ENCODE results near the gene MLN.
A peak's percentile ranks its signal among the peaks of the same experiment; 100 is the strongest.
"Not testable (repeated sequence)": the region's sequence is repeated elsewhere in the genome, so short reads cannot be mapped to it uniquely, and the experiment has no call there.

MLN gene

DNA sequence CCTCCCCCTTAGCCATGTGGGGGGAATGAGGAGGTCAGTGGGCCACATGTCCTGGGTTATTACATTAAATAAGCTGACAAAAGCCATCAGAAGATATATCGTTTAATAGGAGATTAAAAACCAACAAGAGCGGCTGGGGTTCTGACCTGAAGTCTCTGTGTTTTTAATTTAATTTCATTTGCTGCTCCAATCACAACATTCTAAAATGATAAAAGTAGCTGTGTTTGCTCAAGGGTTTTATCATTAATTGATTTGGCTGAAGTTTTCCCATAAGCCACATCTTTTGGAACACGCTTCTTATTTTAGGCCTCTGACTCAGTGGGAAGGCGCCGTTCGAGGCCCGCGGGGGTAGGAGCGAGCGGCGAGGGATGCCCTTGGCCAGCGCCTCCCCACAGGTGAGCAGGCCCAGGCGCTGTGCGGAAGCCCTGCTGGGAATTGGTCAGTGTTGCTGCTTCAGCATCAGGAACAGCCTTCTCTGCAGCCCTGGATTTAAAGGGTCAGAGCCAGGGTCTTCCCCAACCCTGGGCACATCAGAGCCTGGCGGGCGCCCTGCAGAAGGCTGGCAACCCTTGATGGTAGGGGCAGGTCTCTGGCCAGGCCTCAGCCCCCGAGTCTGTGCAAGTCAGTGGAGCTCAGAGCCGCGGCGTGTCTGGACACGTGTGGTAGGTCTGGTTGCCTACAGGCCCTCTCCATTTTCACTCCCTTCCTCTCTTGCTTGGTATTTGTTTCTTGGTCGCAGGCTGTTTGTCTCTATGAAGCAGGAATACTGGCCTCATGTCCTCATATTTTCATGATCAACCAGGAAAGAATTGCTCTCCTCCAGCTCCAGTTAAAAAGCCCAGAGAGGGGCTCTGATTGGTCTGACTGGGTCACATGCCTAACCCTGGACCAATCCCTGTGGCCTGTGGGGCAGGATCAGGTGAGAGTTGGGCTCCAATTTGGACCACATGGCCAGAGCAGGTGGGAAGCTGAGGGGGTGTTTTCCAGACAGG lies 30.9 kb upstream of the MLN start:
- DNase-seq, result no peak

DNA sequence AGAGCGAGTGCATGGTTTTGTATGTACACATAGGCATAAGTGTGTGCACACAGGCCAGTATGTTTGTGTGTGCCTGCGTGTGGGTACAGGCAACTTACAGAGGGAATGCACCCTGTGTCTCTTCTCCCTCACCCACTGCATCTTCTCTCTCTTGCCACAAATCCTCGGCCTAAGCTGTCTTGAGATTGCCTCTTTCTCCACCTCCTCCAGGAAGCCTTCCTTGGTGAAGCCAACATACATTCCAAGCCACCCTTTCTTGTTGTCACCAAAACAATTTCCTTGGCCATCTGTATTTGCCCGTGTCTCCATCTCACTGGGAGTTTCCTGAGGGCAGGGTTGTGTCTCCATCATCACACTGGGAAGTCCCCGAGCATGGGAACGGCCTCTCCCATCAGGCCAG lies 29.8 kb upstream of the MLN start:
- DNase-seq, result no peak

DNA sequence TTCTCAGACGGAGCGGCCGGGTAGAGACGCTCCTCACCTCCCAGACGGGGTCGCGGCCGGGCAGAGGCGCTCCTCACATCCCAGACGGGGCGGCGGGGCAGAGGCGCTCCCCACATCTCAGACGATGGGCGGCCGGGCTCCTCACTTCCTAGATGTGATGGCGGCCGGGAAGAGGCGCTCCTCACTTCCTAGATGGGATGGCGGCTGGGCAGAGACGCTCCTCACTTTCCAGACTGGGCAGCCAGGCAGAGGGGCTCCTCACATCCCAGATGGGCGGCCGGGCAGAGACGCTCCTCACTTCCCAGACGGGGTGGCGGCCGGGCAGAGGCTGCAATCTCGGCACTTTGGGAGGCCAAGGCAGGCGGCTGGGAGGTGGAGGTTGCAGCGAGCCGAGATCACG lies 29.0 kb upstream of the MLN start:
- not testable (repeated sequence) for DNase-seq

DNA sequence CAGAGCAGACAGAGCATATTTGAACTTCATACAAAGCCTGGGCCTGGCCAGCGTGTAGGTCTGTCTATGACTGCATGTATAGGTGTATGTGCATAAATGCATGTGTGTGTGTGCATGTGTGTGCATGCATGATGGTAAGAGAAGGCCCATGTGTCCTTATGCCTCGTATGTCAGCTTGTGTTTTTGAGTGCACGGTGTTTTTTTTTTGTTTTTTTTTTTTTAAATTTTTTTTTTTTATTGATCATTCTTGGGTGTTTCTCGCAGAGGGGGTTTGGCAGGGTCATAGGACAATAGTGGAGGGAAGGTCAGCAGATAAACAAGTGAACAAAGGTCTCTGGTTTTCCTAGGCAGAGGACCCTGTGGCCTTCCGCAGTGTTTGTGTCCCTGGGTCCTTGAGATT lies 27.9 kb upstream of the MLN start:
- not testable (repeated sequence) for DNase-seq

DNA sequence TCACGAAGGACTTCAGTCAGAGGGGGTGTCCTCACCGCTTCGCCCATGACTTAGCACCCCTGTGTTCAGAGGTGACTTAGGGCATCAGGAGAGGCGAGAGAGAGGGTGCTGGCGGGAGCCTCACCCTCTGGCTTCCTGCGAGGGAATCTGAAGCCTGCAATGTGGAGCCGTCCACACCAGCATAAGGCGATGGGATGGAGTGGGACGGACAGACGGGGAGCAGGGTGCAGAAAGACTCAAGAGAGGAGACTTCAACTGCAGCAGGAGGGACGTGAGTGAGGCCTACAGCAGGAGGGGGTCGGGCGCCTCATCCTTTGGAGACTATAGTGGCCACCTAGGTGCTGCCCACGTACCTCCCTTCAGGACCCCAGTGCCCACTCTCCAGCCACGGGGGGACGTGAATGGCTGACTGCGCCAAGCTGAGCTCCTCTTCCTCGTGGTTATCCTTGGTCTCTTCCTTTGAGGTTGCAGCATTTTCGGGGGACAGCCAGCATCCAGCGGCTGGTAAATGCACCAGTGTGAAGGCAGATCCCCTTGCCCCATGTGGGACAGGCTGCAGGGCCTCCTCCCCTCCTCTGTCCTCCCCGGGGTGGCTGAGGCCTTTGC lies 26.9 kb upstream of the MLN start:
- DNase-seq, result no peak

DNA sequence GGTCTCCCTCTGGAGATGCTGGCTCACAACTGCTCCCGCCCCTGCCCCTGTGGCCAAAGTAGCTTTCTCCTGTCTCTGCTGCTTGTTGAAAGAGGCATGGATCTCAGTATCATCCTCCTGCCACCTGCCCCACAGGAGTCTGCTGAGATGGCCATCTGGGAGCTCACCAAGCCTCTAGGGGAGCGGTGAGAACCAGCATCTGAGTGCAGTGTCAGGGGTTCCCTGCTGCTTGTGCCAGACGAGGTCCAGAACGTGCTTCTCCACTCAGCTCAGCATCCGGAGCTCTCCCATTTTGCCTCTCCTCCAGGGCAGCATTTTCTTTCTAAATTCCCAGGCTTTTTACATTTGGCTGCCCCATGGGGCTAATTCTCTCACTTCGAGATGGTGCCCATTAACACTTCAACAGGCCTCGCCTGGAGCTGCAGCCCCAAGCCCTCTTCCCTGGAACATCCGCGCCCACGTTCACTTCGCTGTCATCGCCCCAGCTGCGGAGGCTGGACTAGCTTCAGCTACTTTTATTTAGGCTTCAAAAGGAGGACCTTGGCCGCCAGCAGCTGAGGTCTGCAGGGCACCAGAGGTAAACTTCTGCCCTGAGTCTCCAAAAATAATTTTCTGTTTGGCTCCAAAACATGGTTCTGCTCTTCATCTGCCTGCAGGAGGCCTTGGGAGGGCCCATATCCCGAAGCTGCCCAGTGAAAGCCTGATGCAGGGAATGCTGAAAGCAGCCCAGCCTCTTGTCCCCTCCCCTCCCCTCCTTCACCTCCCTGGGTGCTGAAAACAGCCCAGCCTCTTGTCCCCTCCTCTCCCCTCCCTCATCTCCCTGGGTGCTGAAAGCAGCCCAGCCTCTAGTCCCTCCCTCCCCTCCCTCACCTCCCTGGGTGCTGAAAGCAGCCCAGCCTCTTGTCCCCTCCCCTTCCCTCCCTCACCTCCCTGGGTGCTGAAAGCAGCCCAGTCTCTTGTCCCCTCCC lies 25.2 kb upstream of the MLN start:
- peak; percentile 62 for DNase-seq

DNA sequence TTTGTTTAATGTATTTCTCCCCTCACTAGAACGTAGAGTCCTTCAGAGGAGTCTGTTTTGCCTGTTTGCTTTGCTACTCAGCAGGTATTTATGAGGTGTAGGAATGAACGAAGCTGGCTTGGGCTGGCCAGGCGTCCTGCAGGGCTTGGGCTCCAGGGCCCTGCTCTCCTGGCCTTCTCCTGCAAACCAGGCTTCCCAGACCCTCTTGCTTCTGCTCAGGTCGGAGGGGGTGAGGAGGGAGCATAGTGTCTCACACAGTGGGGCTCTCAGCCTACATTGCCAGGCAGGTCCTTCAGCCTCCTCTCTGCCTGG lies 24.6 kb upstream of the MLN start:
- no peak for DNase-seq

DNA sequence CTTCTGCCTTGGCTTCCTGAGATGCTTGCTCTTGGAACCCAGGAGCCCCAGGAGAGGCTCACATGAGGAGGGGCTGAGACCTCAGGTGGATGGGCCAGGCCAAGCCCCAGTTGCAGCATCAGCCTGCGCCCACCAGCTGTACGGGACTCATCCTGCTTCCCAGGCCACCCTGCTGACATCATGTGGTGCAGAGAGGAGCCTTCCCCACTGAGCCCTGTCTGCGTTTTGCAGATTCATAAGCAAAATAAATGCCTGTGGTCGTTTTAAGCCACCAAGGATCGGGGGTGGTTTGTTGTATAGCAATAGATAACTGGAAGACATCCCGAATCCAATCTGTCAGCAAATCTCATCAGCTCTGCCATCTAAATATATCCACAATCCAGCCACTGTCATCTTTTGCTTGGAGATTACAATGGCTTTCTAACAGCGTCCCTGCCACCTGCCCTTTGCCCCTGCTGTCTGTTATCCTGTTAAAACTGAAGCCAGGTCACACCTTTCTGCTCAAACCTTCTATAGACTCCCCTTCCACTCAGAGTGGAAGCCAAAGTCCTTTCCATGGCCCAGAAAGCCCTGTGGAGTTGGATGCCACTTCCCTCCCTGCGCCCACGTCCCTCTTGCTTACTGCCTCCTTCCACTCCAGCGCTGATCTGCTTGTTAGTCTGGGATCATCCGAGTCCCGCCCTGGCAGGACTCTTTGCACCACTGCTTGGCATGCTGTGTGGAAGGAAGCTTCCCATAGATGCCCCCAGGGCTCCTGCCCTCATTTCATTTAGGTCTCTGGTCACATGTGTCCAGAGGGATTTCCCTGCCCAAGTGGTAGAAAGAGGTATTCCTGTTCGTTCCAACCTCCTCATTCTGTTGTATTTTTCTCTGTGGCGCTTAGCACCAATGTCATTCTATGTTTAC lies 24.0 kb upstream of the MLN start:
- DNase-seq, result peak; percentile 94

DNA sequence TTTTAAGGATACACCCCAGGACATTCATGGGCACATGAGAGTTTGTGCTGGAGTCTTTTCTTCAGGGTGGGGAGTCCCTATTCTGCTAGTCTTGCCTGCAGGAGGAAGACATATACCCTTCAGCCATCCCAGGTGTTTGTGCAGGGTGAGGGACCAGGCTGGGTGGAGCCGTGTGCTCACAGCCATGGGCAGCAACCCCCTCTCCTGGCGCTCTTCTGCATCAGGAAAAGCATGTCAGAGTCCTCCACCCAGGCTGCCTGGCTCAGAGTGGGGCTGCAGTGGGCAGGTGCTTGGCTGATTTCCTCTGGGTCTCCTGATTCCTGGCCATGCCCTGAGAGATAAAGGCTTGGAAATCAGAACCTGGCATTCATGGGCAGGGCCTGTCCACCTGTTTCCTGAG lies 22.7 kb upstream of the MLN start:
- DNase-seq, result no peak

DNA sequence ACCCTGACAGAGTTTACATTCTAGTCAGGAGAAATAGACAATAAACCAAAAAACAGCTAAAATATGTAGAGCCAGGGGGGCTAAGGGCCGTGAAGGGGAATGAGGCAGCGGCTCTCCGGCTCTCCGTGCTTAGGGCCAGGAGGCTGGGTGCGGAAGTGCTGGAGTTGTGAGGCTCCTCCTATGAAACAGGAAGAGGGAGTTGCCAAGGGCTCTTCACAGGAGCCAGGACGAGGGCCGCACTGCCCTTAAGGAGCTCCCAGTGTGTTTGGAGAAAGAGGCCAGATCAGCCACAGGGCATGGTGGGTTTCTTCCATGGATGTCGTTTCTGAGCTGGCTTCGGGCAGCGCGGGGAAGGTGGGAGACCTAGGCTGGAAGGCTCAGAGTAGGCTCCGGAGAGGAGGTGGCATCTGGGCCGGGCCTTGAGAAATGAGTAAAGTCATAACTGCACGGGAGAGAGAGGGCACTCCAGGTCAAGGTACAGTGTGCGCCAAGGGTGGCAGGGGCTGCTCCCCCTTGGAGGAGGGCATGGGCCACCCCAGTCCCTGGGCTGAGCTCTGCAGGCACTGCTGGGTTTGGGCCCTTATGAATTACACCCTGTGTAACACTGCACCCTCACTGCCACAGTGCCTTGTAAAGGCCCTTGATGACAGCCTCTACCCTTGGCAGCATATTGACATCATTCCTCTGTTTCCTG lies 20.8 kb upstream of the MLN start:
- DNase-seq, result no peak

DNA sequence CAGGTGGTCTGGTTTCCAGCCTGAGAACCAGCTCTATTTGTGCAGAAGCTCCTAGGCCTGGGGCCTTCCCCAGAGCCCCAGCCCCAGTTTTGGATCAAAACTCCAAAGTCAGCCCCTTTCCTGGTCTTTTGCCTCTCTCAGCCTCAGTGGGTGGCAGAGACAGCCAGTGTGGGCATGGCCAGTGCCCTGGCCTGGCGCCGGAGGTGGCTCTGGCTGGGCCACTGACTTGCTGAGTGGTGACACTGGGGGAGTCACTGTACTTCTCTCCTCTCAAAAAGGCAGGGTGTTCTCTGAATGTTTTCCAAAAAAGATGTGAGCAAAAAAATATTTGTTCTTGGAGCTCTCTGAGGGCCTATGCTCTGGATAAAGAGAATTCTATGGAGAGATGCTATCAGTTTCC lies 20.0 kb upstream of the MLN start:
- DNase-seq, result no peak

DNA sequence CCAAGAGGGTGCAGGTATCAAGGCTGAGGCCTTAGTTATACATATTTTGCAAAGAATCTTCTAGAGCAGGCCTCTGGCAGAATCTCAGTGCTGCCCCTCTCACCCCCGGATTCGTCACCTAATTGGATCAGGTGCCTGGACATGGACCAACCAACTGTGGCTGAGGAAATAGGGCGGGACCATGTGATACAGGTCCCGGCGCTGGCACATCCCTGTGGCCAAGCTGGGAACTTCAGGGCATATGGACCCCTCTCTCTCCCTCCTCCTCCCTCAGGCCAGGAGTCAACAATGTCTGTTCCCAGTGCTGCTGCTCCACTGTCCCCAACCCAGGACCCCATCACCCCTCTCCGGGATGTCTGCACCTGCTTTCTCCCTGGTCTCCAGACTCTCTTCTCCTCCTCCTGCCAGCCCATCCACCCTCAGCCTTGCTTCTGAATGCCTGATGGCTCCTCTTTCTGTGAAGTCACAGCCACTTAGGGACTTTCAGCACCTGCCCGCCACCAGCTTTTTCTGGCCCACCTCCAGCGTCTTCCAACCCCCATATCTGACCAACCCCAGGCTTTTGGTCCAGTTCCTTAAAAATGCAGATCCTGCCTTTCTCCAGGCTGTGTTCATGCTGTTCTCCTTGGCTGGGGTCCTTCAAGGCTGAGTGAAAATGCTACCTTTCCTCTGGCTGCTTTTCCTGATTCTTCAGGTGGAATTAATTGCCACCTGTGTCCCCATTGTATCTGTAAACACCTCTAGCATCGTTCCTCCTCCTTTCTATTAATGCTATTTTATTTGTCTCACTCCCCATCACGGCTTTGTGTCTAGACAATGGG lies 19.0 kb upstream of the MLN start:
- no peak for DNase-seq

DNA sequence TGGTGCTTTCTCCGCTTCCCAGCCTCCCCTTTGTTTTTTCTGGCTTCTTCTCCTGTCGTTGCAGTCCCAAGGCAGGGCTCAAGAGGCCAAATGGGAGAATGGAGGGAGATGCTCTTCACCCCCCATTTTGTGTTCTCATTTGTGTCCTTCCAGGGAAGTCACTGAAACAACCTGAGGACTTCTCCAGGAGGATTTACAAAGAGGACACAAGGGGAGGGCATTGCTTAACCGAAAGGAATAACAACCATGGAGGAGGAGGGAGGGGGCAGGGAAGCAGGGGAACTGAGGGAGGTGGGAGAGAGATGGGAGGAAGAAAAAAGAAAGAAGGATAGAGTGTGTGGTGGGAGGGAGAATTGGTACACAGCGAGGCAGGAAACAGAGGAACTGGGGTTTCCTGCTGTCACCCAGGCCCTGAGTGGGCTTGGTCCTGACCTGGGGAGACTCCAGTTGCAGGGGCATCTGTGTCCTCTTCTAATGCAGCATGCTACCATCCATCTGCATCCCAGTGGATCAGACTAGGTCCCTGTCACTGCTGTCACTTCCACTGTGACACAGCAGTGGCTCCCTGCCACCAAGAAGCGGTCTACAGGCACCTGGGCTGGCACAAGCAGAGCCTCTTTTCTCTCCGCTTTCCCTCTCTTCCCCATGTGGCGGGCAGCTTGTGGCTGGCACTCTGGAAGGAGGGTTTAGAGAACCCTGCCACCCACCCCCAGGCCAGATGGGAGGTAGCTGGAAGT lies 17.1 kb upstream of the MLN start:
- DNase-seq, result no peak

DNA sequence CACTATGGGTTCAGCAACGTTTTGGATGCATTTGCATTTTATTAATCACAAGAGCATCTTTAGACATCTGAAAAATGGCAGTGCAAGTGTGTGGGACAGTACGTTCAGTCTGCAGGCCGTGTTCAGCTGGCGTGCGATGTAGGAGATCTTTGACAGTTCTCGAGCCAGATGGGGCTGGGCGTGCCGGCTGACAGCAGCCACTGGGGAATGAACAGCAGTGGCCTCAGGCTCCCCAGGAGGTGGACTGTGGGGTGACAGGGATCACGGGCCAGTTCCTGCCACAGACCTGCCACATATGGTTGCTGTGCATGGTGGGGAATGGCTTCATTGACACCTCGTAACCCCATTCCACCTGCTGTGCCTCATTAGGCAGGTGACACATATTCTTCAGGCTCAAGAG lies 16.4 kb upstream of the MLN start:
- no peak for DNase-seq

DNA sequence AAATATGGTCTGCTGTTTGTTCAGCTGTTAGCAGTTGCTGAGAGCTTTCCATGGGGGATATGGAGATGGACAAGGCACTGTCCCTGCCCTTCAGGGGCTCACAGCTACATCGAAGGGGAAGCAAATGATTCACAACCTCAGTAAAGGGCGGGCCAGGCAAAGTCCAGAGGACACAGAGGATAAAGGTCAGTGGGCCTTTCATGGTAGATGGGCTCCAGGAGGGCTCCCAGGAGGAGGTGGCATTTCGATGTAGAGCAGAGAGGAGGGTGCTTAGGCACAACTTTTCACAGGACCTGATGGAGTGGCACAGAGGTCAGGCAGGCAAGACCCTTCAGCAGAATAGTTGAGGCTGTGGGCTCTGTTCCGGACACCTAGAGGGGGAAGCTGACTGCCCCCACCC lies 15.2 kb upstream of the MLN start:
- DNase-seq, result no peak

DNA sequence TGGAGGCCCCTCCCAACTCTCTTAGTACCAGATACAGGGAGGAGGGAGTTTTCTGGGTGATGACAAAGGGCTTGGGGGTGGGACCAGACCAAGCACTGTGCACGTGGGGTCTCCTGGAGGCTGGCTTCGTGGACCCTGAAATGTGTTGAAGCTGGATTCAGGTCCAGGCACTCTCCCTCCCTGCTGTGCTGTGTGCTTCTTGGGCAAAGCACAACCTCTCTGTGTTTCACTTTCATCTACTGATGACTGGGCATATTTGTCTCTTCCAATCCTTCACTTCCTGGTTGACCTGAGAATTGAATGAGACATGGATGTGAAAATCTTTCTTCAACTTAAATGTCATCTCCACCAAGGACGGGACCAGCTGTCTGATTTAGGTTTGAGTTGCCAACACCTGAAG lies 14.5 kb upstream of the MLN start:
- DNase-seq, result no peak

DNA sequence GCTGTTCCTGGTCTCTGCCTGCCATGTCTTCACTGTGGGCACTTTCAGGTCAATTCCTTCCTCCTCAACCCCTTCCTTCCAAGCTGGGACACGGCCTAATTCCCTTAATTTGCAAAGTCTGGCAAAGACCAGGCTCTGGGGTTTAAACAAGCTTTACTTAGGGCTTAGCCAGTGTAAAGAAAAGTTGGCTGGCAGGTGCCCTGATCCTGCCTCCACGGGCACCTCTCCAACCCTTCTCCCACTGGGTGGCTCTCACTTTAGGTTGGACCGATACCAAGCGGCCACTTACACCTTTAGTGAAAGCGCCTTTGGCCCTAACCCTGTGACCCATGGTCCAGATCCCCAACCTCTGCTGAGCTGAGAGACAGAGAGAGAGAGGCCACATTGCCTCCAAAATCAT lies 13.7 kb upstream of the MLN start:
- DNase-seq, result no peak

DNA sequence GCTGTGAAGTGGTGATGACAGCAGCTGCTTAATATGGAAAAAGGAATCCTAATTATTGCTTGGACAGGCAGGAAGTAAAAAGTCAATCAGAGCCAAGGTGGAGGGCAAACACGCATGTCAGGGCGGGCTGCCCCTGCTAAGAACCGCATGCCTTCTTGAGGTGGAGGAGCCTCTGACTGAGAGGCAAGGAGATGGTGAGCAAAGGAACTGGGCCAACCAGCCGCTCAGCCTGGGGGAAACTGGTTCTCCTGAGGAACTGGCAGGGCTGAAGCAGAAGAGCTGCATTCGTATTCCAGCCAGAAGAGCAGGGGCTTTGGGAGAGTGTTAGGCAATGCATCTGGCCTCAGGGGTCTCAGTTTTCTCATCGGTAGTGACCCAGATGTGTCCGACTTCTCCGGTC lies 13.1 kb upstream of the MLN start:
- DNase-seq, result no peak

DNA sequence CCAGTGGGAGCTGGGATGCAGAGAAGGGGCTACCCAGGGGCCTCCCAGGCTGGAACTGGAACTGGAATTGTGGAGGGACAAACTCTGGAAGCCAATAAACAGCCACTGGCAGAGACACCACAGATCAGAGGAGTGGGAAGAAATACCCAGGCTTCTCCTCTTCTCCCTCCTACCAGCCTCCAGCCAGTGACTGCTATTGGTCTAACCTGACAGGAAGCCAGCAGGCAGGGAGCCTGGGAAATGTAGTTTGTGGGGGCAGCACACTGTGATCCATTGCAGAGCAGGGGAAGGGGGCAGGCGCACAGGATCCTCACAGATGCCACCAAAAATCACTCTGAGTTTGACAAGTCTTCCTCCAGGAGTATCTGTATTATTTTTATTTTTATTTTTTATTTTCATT lies 12.1 kb upstream of the MLN start:
- DNase-seq, result peak; percentile 38

All from fibroblast of skin of scalp (primary cell).